H9 (cell line): ENCODE measurements around the gene ASB18. TPM values are rescaled to one million over a fixed set of nuclear protein-coding genes. Genes with fewer than 3 reads are reported as not detected.
A peak's percentile ranks its signal among the peaks of the same experiment; 100 is the strongest.

Source experiments
- DNase-seq: peaks from one replicate; pipeline ENCODE4 v3.0.0-alpha.2; 2017
- H2AFZ ChIP-seq: one replicate; pipeline ENCODE4 v1.6.1; 2013; ENCODE audit warnings: mild to moderate bottlenecking, low read length, control low read depth, moderate library complexity
- H2AK5ac ChIP-seq: 2 replicates; pipeline ENCODE4 v1.6.1; 2013; ENCODE audit warnings: low read length, control low read depth, mixed read lengths; ENCODE audit not compliant: insufficient read length
- H2BK120ac ChIP-seq: one replicate; pipeline ENCODE4 v1.6.1; 2013; ENCODE audit warnings: low read depth, mild to moderate bottlenecking, low read length, control low read depth, inconsistent platforms; ENCODE audit not compliant: poor library complexity, severe bottlenecking
- H2BK12ac ChIP-seq: 2 replicates; pipeline ENCODE4 v1.6.1; 2013; ENCODE audit warnings: low read length, control low read depth, mixed read lengths, low read depth; ENCODE audit not compliant: insufficient read length
- H2BK15ac ChIP-seq: 2 replicates; pipeline ENCODE4 v1.6.1; 2013; ENCODE audit warnings: low read depth, low read length, control low read depth
- H2BK20ac ChIP-seq: one replicate; pipeline ENCODE4 v1.6.1; 2013; ENCODE audit warnings: low read depth, mild to moderate bottlenecking, low read length, control low read depth, inconsistent platforms; ENCODE audit not compliant: poor library complexity, severe bottlenecking
- H2BK5ac ChIP-seq: 2 replicates; pipeline ENCODE4 v1.6.1; 2013; ENCODE audit warnings: low read length, control low read depth, mixed read lengths; ENCODE audit not compliant: insufficient read length
- H3K14ac ChIP-seq: 2 replicates; pipeline ENCODE4 v1.6.1; 2013; ENCODE audit warnings: low read length, control low read depth; ENCODE audit not compliant: insufficient read depth
- H3K18ac ChIP-seq: 2 replicates; pipeline ENCODE4 v1.6.1; 2013; ENCODE audit warnings: low read depth, mild to moderate bottlenecking, mixed read lengths, low read length, control low read depth; ENCODE audit not compliant: insufficient read length
- H3K23ac ChIP-seq: 2 replicates; pipeline ENCODE4 v1.6.1; 2013; ENCODE audit warnings: low read length, control low read depth, mixed read lengths, low read depth; ENCODE audit not compliant: insufficient read length
- H3K23me2 ChIP-seq: 2 replicates; pipeline ENCODE4 v1.6.1; 2013; ENCODE audit warnings: low read depth, mild to moderate bottlenecking, mixed read lengths, low read length, control low read depth; ENCODE audit not compliant: insufficient read length, poor library complexity, severe bottlenecking
- H3K27ac ChIP-seq: 2 replicates; pipeline ENCODE4 v1.5.1; 2013; ENCODE audit warnings: low read length, control low read depth, mixed read lengths, low read depth; ENCODE audit not compliant: insufficient read length
- H3K27me3 ChIP-seq: 2 replicates; pipeline ENCODE4 v1.6.1; 2013; ENCODE audit warnings: low read length, control low read depth, inconsistent platforms; ENCODE audit not compliant: insufficient read depth
- H3K4ac ChIP-seq: 2 replicates; pipeline ENCODE4 v1.6.1; 2013; ENCODE audit warnings: low read depth, mild to moderate bottlenecking, control low read depth, inconsistent platforms, low read length, moderate library complexity
- H3K4me1 ChIP-seq: 2 replicates; pipeline ENCODE4 v1.6.1; 2013; ENCODE audit warnings: low read length, control low read depth, inconsistent platforms; ENCODE audit not compliant: insufficient read depth
- H3K4me2 ChIP-seq: 2 replicates; pipeline ENCODE4 v1.6.1; 2013; ENCODE audit warnings: low read length, control low read depth, mixed read lengths; ENCODE audit not compliant: insufficient read length, insufficient read depth
- H3K56ac ChIP-seq: 2 replicates; pipeline ENCODE4 v1.6.1; 2013; ENCODE audit warnings: low read depth, mild to moderate bottlenecking, mixed read lengths, low read length, control low read depth; ENCODE audit not compliant: insufficient read length
- H3K79me1 ChIP-seq: 2 replicates; pipeline ENCODE4 v1.6.1; 2013; ENCODE audit warnings: low read depth, mild to moderate bottlenecking, moderate library complexity, low read length, control low read depth, inconsistent platforms; ENCODE audit not compliant: insufficient read depth, poor library complexity, severe bottlenecking
- H3K79me2 ChIP-seq: 2 replicates; pipeline ENCODE4 v1.6.1; 2013; ENCODE audit warnings: low read length, control low read depth, inconsistent platforms; ENCODE audit not compliant: insufficient read depth
- H3K9ac ChIP-seq: 2 replicates; pipeline ENCODE4 v1.6.1; 2013; ENCODE audit warnings: low read length, control low read depth, mixed read lengths; ENCODE audit not compliant: insufficient read length; ENCODE audit errors: extremely low read depth
- H3K9me3 ChIP-seq: one replicate; pipeline ENCODE4 v1.6.1; 2013; ENCODE audit warnings: low read depth, low read length, inconsistent platforms; ENCODE audit not compliant: control insufficient read depth
- H3T11ph ChIP-seq: one replicate; pipeline ENCODE4 v1.6.1; 2013; ENCODE audit warnings: mild to moderate bottlenecking, low read length, control low read depth, inconsistent platforms
- H4K20me1 ChIP-seq: one replicate; pipeline ENCODE4 v1.6.1; 2013; ENCODE audit not compliant: control insufficient read depth, insufficient read length, insufficient read depth
- H4K5ac ChIP-seq: 2 replicates; pipeline ENCODE4 v1.6.1; 2013; ENCODE audit warnings: low read depth, mild to moderate bottlenecking, mixed read lengths, low read length, control low read depth; ENCODE audit not compliant: insufficient read length
- H4K8ac ChIP-seq: replicated peaks from 2 replicates; pipeline ENCODE4 v1.6.1; 2013; ENCODE audit warnings: low read length, control low read depth, mixed read lengths, low read depth; ENCODE audit not compliant: insufficient read length
- H4K91ac ChIP-seq: 2 replicates; pipeline ENCODE4 v1.6.1; 2013; ENCODE audit warnings: low read depth, mild to moderate bottlenecking, moderate library complexity, mixed read lengths, low read length, control low read depth; ENCODE audit not compliant: insufficient read length
- H3K27ac Mint-ChIP-seq, 3 experiments: 2 replicates in 2 of 3; 3 replicates in 1 of 3; pipeline ENCODE4 v1.8.0; 2020 to 2021; ENCODE audit warnings: mixed read lengths in 3 of 3, mild to moderate bottlenecking in 1 of 3, moderate library complexity in 1 of 3
- H3K27me3 Mint-ChIP-seq: 2 replicates; pipeline ENCODE4 v1.8.0; 2021; ENCODE audit warnings: low read depth, mild to moderate bottlenecking, moderate library complexity, mixed read lengths
- H3K36me3 Mint-ChIP-seq, 3 experiments: 2 replicates in 2 of 3; 3 replicates in 1 of 3; pipeline ENCODE4 v1.8.0; 2020 to 2021; ENCODE audit warnings: low read depth in 3 of 3, mixed read lengths in 3 of 3; ENCODE audit not compliant: insufficient read depth in 1 of 3
- H3K4me1 Mint-ChIP-seq, 2 experiments: 2 replicates each; pipeline ENCODE4 v1.8.0; 2020; ENCODE audit warnings: mixed read lengths in 2 of 2
- H3K4me3 Mint-ChIP-seq, 2 experiments: 2 replicates in 1 of 2; 3 replicates in 1 of 2; pipeline ENCODE4 v1.8.0; 2020 to 2021; ENCODE audit warnings: mild to moderate bottlenecking in 2 of 2, mixed read lengths in 2 of 2, moderate library complexity in 1 of 2
- H3K9me3 Mint-ChIP-seq, 2 experiments: 2 replicates in 1 of 2; 3 replicates in 1 of 2; pipeline ENCODE4 v1.8.0; 2020; ENCODE audit warnings: mild to moderate bottlenecking in 2 of 2, mixed read lengths in 2 of 2, moderate library complexity in 1 of 2
- total RNA-seq: library from RNA; stranded (reverse); gene quantifications from 2 replicates; pipeline ENCODE4 v1.2.1, GENCODE V29; 2021
- TF ChIP-seq, protein P1 (sequence below): fragments of 200-600 bp; sonication (generic); conservative IDR thresholded peaks from 3 replicates; pipeline ENCODE4 v1.8.0; 2021; ENCODE audit warnings: antibody characterized with exemption, mild to moderate bottlenecking

ASB18 gene
- total RNA-seq, 1 experiment from 2014 or later, result not detected

DNA sequence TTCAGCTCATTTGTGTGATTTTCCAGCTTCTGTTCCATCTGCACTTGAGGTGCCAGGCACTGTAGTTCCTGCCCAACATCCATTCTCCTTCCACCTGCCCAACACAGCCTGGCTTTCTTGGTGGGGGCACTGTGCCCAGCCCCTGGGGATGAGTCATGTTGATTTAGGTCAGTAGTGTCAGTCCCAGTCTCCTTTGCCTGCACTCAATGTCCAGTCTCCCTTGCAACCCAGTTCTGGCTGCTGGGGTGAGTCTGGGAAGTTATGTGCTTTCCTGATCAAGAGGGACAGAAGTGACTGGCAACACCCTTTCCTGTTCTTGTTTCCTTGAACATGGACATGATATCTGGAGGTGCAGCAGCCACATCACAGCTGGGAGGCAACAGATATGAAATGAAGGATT, 1.5 kb upstream of the ASB18 start:
- H2BK120ac ChIP-seq, result no peak overlapping the region
- no peaks in the 10 kb centered on the region for H3K79me2 ChIP-seq
- no peak overlapping the region for H3K4me3 Mint-ChIP-seq
- H3K4ac ChIP-seq, result no peak overlapping the region
- H2BK12ac ChIP-seq, result no peak overlapping the region
- H4K91ac ChIP-seq, result no peak overlapping the region
- no peaks in the 10 kb centered on the region for H3K9me3 ChIP-seq
- peaks cover 0 to 3% of the 10 kb centered on the region in 2 experiments; a peak in 3 of 4 replicates for H3K4me1 Mint-ChIP-seq
- no peaks in the 10 kb centered on the region for H3K27me3 ChIP-seq
- H3T11ph ChIP-seq, result no peak overlapping the region
- H3K4me2 ChIP-seq, result no peak overlapping the region
- peaks cover 35% of the 10 kb centered on the region for H3K27me3 Mint-ChIP-seq
- no peak overlapping the region for H3K18ac ChIP-seq
- H3K36me3 Mint-ChIP-seq, result peaks cover 2 to 6% (median 4%) of the 10 kb centered on the region in 3 experiments; a peak in 3 of 7 replicates
- no peak overlapping the region for H3K56ac ChIP-seq
- H3K9ac ChIP-seq, result no peak overlapping the region
- H3K14ac ChIP-seq, result no peak overlapping the region
- H3K23me2 ChIP-seq, result no peaks in the 10 kb centered on the region
- H2BK5ac ChIP-seq, result no peak overlapping the region
- H4K5ac ChIP-seq, result no peak overlapping the region
- TF ChIP-seq, protein P1, sequence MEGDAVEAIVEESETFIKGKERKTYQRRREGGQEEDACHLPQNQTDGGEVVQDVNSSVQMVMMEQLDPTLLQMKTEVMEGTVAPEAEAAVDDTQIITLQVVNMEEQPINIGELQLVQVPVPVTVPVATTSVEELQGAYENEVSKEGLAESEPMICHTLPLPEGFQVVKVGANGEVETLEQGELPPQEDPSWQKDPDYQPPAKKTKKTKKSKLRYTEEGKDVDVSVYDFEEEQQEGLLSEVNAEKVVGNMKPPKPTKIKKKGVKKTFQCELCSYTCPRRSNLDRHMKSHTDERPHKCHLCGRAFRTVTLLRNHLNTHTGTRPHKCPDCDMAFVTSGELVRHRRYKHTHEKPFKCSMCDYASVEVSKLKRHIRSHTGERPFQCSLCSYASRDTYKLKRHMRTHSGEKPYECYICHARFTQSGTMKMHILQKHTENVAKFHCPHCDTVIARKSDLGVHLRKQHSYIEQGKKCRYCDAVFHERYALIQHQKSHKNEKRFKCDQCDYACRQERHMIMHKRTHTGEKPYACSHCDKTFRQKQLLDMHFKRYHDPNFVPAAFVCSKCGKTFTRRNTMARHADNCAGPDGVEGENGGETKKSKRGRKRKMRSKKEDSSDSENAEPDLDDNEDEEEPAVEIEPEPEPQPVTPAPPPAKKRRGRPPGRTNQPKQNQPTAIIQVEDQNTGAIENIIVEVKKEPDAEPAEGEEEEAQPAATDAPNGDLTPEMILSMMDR, result no peak
- H3K27ac ChIP-seq, result no peak overlapping the region
- H3K9me3 Mint-ChIP-seq, result peaks cover 21 to 23% of the 10 kb centered on the region in 2 experiments
- no peaks in the 10 kb centered on the region for H3K79me1 ChIP-seq
- H3K27ac Mint-ChIP-seq, result peak overlapping the region in 1 of 3 experiments; percentile 30; a peak in 1 of 7 replicates
- no peak for DNase-seq
- no peaks in the 10 kb centered on the region for H4K20me1 ChIP-seq
- H3K23ac ChIP-seq, result no peak overlapping the region
- H2AK5ac ChIP-seq, result no peak overlapping the region
- H4K8ac ChIP-seq, result no peak overlapping the region
- no peak overlapping the region for H2BK20ac ChIP-seq
- no peak overlapping the region for H2BK15ac ChIP-seq
- H3K4me1 ChIP-seq, result no peaks in the 10 kb centered on the region
- H2AFZ ChIP-seq, result no peak overlapping the region
